22Rv1 (cell line): ENCODE data around the gene CPSF4L.

ENCODE experiments used
- H3K27ac ChIP-seq: fragments of 450-650 bp; 2 replicates; pipeline ENCODE4 v1.5.1; 2017
- CTCF ChIP-seq: fragments of 450-650 bp; IDR thresholded peaks from 2 replicates; pipeline ENCODE4 v1.5.1; 2017; ENCODE audit warnings: mild to moderate bottlenecking
- ZFX ChIP-seq: fragments of 450-650 bp; IDR thresholded peaks from 2 replicates; pipeline ENCODE4 v1.6.1; 2017; ENCODE audit warnings: antibody characterized with exemption, borderline replicate concordance

The CPSF4L gene

GRCh38 chr17:73234736-73235135 is 26.9 kb downstream of the CPSF4L start:
- H3K27ac ChIP-seq, result no peak overlapping the region
- no peak for TF ChIP-seq CTCF
- TF ChIP-seq ZFX, result no peak

GRCh38 chr17:73232587-73233373 is 28.9 kb downstream of the CPSF4L start:
- peak overlapping the region; percentile 77 for H3K27ac ChIP-seq
- TF ChIP-seq ZFX (no peak), CTCF (no peak)

- H3K27ac ChIP-seq, result peak overlapping the region; percentile 77
- TF ChIP-seq CTCF (peak; percentile 16; the same call in 1 of the 2 replicates), ZFX (no peak)
These were observed 29.7 kb downstream of the CPSF4L start for GRCh38 chr17:73231841-73232586.

- TF ChIP-seq CTCF (no peak), ZFX (no peak)
- peak overlapping the region; percentile 77 for H3K27ac ChIP-seq
These were observed 30.3 kb downstream of the CPSF4L start for GRCh38 chr17:73231395-73231794.

- TF ChIP-seq CTCF (no peak), ZFX (no peak)
- no peak overlapping the region for H3K27ac ChIP-seq
These were observed 31.6 kb downstream of the CPSF4L start for GRCh38 chr17:73230088-73230487.

GRCh38 chr17:73228748-73229236 is 32.9 kb downstream of the CPSF4L start:
- 0 out of 2 replicates have a peak overlapping the region, but pooled peaks have one; percentile 16 for H3K27ac ChIP-seq
- no peak for TF ChIP-seq CTCF
- no peak for TF ChIP-seq ZFX

- TF ChIP-seq ZFX (no peak), CTCF (no peak)
- no peak overlapping the region for H3K27ac ChIP-seq
These were observed 33.7 kb downstream of the CPSF4L start for GRCh38 chr17:73227944-73228343.
